OCI-LY3 (cell line): ENCODE data around the gene PROM2.

ENCODE experiments used
- EZH2phosphoT487 ChIP-seq: fragments of 200-600 bp; shearing (Covaris generic); IDR thresholded peaks from 2 replicates; pipeline ENCODE4 v1.6.1; 2018; ENCODE audit warnings: antibody characterized with exemption, mixed run types, low read depth
- TF ChIP-seq, protein P1 (sequence below): fragments of 200-600, 300-600 bp; sonication (generic); IDR thresholded peaks from 2 replicates; pipeline ENCODE4 v1.5.1; 2014; ENCODE audit warnings: antibody characterized with exemption, low read length, low read depth

DNA sequence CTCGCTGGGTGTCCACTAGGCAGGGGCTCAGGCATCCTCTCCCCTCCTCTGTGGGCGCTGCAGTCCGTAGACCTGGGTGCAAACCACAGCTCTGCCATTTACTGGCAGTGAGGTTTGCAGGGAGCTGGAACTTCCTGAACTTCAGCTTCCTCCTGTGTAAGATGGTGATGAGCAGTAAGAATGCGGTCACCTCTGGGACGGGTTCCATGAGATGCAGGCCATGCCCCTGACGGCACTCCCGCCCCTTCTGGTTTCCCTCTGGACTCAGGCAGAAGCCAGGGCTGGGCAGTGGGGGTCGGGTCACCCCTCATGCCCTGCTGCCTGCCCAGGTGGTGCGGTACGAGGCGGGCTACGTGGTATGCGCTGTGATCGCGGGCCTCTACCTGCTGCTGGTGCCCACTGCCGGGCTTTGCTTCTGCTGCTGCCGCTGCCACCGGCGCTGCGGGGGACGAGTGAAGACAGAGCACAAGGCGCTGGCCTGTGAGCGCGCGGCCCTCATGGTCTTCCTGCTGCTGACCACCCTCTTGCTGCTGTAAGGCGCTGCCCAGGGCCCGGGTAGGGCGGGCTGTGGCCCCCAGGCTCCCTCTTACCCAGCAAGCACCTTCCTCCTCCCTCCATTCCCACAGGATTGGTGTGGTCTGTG is 1.5 kb downstream of the PROM2 start:
- TF ChIP-seq, protein P1, sequence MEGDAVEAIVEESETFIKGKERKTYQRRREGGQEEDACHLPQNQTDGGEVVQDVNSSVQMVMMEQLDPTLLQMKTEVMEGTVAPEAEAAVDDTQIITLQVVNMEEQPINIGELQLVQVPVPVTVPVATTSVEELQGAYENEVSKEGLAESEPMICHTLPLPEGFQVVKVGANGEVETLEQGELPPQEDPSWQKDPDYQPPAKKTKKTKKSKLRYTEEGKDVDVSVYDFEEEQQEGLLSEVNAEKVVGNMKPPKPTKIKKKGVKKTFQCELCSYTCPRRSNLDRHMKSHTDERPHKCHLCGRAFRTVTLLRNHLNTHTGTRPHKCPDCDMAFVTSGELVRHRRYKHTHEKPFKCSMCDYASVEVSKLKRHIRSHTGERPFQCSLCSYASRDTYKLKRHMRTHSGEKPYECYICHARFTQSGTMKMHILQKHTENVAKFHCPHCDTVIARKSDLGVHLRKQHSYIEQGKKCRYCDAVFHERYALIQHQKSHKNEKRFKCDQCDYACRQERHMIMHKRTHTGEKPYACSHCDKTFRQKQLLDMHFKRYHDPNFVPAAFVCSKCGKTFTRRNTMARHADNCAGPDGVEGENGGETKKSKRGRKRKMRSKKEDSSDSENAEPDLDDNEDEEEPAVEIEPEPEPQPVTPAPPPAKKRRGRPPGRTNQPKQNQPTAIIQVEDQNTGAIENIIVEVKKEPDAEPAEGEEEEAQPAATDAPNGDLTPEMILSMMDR = no peak
- no peak for TF ChIP-seq EZH2phosphoT487
